Measurements from ENCODE around the gene ANO3.

GRCh38 chr11:26527685-26528084 is 195.8 kb downstream of the ANO3 start:
- TF ChIP-seq CTCF (IDR thresholded peaks at IDR 0.05; ENCODE audit: low read depth, low read length): no peak
- no peak for TF ChIP-seq EZH2phosphoT487 (IDR thresholded peaks at IDR 0.05; ENCODE audit: low read depth)
